Activated CD4-positive, alpha-beta T cell treated with anti-CD3 and anti-CD28 coated beads, Interleukin-2, amount 10 ng/mL, durations not matched to agents 24 days and 14 days (primary cell): ENCODE results near the gene SOS2. TPM values are rescaled to one million over a fixed set of nuclear protein-coding genes. Genes with fewer than 3 reads are reported as not detected.
"Not testable (repeated sequence)": the region's sequence is repeated elsewhere in the genome, so short reads cannot be mapped to it uniquely, and the experiment has no call there.

Source experiments
- DNase-seq: peaks from one replicate; pipeline ENCODE4 v3.0.0; 2022
- H3K27ac Mint-ChIP-seq: one replicate; pipeline ENCODE4 v1.8.0; 2022; ENCODE audit warnings: mild to moderate bottlenecking, mixed read lengths
- H3K27me3 Mint-ChIP-seq: one replicate; pipeline ENCODE4 v1.8.0; 2022; ENCODE audit warnings: mixed read lengths
- H3K36me3 Mint-ChIP-seq: one replicate; pipeline ENCODE4 v1.8.0; 2022; ENCODE audit warnings: low read depth, mild to moderate bottlenecking, mixed read lengths
- H3K4me1 Mint-ChIP-seq: one replicate; pipeline ENCODE4 v1.8.0; 2021; ENCODE audit warnings: mixed read lengths
- H3K4me3 Mint-ChIP-seq: one replicate; pipeline ENCODE4 v1.8.0; 2022; ENCODE audit warnings: mild to moderate bottlenecking, moderate library complexity, mixed read lengths
- H3K9me3 Mint-ChIP-seq: one replicate; pipeline ENCODE4 v1.8.0; 2021; ENCODE audit warnings: mixed read lengths
- intact Hi-C: fragments of 100-400 bp; cut with micrococcal nuclease; formaldehyde crosslinking; loops from one replicate; pipeline ENCODE4 v1.15.1; 2023
- total RNA-seq: library from RNA; stranded (reverse); gene quantifications from 2 replicates; pipeline ENCODE4 v1.2.3, GENCODE V29; 2022

SOS2 gene
- total RNA-seq, 1 donor from 2014 or later = 17.7 TPM

DNA sequence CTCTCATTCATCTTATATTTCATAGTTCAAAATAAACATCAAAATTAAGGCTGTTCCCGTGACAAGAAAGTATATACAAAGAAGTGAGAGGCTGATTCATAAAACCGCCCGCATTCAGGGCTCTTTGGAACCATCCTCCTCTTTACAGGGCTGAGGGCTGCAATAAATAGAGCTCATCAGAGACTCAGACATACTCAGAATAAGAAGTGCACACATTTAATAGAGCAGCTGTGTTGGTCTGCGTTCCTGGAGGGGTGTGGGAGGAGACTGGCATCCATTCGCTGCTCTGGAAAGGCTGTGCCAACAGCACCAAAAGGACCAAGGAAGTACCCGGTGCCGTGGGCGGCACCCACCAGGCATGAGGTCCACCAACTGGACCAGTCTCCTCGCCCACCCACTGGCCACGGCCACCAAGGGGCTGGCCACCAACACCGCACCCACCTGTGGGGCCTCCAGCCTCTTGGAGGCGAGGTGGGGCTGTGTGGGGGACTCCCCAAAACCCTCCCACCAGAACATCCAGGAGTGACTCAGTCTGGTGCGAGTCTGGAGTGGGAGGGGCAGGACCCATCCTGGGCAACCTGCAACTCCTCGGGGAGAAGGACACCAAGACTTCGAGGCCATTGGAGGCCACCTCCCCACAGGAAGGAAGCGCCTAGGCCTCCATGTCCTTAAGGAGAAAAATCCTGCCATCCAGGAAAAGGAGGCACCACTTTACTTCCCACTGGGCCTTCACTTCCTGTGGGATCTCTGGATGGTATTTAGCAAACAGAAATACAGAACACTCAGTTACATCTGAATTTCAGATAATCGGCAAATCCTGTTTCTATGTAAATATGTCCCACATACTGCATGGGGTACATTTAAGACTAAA, 147.7 kb downstream of the SOS2 start:
- peak; percentile 84 for DNase-seq
- Mint-ChIP-seq H3K9me3 (no peaks in the 10 kb centered on the region), H3K27me3 (no peaks in the 10 kb centered on the region), H3K36me3 (peaks cover 7% of the 10 kb centered on the region), H3K27ac (peak overlapping the region; percentile 93), H3K4me1 (peaks cover 69% of the 10 kb centered on the region), H3K4me3 (peak overlapping the region; percentile 56)
- intact Hi-C loops = loop anchor here (1.0 to 5.0 kb wide), 12 partner anchors 13 to 439 kb away; no protein-coding TSS in a partner anchor

DNA sequence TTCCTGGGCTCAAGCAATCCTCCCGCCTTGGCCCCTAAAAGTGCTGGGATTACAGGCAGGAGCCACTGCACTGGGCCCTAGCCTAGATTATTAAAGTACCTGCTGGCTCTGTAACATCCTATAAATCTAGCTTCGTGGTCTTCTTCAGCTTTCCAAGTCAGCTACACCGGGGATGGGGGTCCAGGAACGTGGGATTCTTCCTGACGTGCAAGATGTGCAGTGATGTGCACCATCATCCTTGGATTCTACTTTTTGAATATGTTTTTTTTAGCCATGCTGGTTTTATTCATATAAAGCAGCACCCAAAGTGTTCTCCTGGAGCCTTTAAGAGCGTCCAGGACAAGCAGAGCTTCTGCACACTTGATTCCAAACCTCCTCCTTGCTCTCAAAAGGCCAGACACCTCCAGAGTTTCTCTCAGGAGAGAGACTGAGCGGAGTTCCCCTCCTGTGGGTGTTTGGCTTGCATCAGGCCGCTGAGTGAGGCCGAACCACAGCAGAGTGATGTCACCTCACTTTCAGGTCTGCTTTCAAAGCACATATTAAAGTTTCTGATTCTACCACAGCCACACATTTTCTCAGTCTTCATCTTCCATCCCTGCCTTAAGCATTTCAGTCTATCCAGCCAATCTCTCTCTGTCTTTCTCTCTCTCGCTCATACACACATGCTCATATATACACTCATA, 148.5 kb downstream of the SOS2 start:
- intact Hi-C loops = loop anchor here (1.0 to 5.0 kb wide), 12 partner anchors 14 to 439 kb away; no protein-coding TSS in a partner anchor
- peak overlapping the region; percentile 56 for H3K4me3 Mint-ChIP-seq
- H3K9me3 Mint-ChIP-seq = no peaks in the 10 kb centered on the region
- peaks cover 6% of the 10 kb centered on the region for H3K36me3 Mint-ChIP-seq
- H3K4me1 Mint-ChIP-seq = peaks cover 64% of the 10 kb centered on the region
- DNase-seq = peak; percentile 95
- peak overlapping the region; percentile 93 for H3K27ac Mint-ChIP-seq
- H3K27me3 Mint-ChIP-seq = no peaks in the 10 kb centered on the region

DNA sequence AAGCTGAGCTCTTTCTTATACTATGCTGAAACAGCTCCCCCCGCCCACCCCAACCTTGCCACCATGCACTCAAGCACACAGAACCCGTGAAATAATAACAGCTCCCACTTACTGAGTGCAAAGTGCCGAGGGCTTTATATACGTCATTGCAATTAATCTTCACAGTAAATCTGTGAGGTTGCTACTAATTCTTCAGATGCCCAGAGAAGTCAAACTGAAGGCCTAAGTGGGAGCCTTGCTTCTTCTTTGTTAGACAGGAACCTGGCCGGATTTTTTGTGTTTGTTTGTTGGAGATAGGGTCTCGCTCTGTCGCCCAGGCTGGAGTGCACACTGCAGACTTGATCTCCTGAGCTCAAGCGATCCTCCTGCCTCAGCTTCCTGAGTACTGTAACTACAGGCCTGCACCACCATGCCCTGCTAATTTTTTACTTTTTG, 149.1 kb downstream of the SOS2 start:
- H3K27me3 Mint-ChIP-seq = no peaks in the 10 kb centered on the region
- peak; percentile 77 for DNase-seq
- H3K4me1 Mint-ChIP-seq = peaks cover 59% of the 10 kb centered on the region
- H3K4me3 Mint-ChIP-seq = peak overlapping the region; percentile 56
- no peaks in the 10 kb centered on the region for H3K9me3 Mint-ChIP-seq
- intact Hi-C loops = loop anchor here (2.0 to 5.0 kb wide), 4 partner anchors 14 to 440 kb away; no protein-coding TSS in a partner anchor
- peak overlapping the region; percentile 93 for H3K27ac Mint-ChIP-seq
- peaks cover 7% of the 10 kb centered on the region for H3K36me3 Mint-ChIP-seq

- intact Hi-C loops = not testable (repeated sequence)
Measured at GRCh38 chr14:50079103-50079502, 152.3 kb downstream of the SOS2 start.

DNA sequence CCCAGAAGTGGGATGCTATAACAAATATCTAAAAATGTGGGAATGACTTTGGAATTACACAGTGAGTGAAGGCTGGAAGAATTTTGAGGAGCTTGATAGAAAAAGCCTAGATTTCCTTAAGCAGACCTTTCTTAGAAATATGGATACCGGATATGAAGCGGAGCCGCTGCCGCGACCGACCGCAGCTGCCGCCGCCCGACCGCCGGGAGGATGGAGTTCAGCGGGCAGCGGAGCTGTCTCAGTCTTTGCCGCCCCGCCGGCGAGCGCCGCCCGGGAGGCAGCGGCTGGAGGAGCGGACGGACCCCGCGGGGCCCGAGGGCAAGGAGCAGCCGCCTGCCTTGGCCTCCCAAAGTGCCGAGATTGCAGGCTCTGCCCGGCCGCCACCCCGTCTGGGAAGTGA, 157.7 kb downstream of the SOS2 start:
- H3K4me3 Mint-ChIP-seq, H3K27me3 Mint-ChIP-seq, DNase-seq, H3K27ac Mint-ChIP-seq, H3K9me3 Mint-ChIP-seq, intact Hi-C loops: not testable (repeated sequence)
- Mint-ChIP-seq H3K36me3 (peaks cover 21% of the 10 kb centered on the region), H3K4me1 (peaks cover 23% of the 10 kb centered on the region)

More at GRCh38 chr14:50079103-50079502, 152.3 kb downstream of the SOS2 start:
- H3K9me3 Mint-ChIP-seq, H3K4me3 Mint-ChIP-seq, H3K27ac Mint-ChIP-seq, H3K27me3 Mint-ChIP-seq, DNase-seq: not testable (repeated sequence)
- H3K4me1 Mint-ChIP-seq = peaks cover 42% of the 10 kb centered on the region
- H3K36me3 Mint-ChIP-seq = peaks cover 14% of the 10 kb centered on the region

DNA sequence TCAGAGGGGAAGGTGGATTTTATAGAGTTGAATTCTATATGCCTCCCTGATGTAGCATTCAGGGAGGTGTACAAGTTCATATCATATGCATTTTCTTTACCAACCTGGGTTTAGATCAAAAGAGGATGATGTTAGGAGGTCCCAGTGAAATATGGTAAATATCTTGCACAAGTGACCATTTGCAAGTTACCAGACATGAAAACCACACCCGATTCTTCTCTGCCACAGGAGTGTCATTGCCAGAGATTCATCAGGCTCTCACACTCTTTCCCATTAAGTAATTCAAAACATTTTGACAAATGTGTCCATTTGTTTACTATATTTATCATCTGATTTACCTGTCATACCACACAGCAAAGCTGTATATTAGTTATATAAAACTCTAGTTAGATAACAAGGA, 159.0 kb downstream of the SOS2 start:
- Mint-ChIP-seq H3K4me3 (no peak overlapping the region), H3K27me3 (no peaks in the 10 kb centered on the region), H3K27ac (no peak overlapping the region), H3K9me3 (peaks cover 9% of the 10 kb centered on the region), H3K4me1 (peaks cover 32% of the 10 kb centered on the region), H3K36me3 (peaks cover 23% of the 10 kb centered on the region)
- intact Hi-C loops = no loop called here
- DNase-seq = no peak

- DNase-seq = no peak
- H3K27me3 Mint-ChIP-seq = no peaks in the 10 kb centered on the region
- H3K27ac Mint-ChIP-seq = peak overlapping the region; percentile 36
- peaks cover 37% of the 10 kb centered on the region for H3K4me1 Mint-ChIP-seq
- H3K9me3 Mint-ChIP-seq = peaks cover 16% of the 10 kb centered on the region
- intact Hi-C loops = no loop called here
- no peak overlapping the region for H3K4me3 Mint-ChIP-seq
- peaks cover 20% of the 10 kb centered on the region for H3K36me3 Mint-ChIP-seq
Measured at GRCh38 chr14:50070840-50071548, 160.4 kb downstream of the SOS2 start.

DNA sequence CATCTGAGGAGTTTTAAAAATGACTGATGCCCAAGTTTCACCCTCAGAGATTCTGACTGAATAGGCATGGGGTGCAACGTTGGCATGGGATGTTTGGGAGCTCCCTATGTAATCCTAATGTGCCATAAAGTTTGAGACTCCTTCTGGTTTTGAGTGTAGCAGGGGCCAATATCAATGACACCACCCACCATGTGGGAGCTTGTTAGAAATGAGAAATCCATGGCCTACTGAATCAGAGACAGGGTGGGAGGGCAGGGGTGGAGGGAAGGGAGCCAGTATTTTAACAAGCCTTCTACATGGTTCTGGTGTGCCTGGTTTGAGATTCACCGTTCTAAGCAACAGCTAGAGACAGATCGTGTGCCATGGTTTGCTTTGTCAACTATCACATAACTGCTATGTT, 161.1 kb downstream of the SOS2 start:
- Mint-ChIP-seq H3K27ac (peak overlapping the region; percentile 11), H3K4me1 (peaks cover 43% of the 10 kb centered on the region)
- intact Hi-C loops = no loop called here

GRCh38 chr14:50069325-50069724, 162.1 kb downstream of the SOS2 start:
- H3K27ac Mint-ChIP-seq = no peak overlapping the region
- peaks cover 12% of the 10 kb centered on the region for H3K9me3 Mint-ChIP-seq
- intact Hi-C loops = no loop called here
- DNase-seq = no peak
- H3K36me3 Mint-ChIP-seq = peaks cover 14% of the 10 kb centered on the region
- no peaks in the 10 kb centered on the region for H3K27me3 Mint-ChIP-seq
- H3K4me3 Mint-ChIP-seq = no peak overlapping the region
- H3K4me1 Mint-ChIP-seq = peaks cover 51% of the 10 kb centered on the region

More for the DNA sequence above, 161.1 kb downstream of the SOS2 start:
- peaks cover 15% of the 10 kb centered on the region for H3K9me3 Mint-ChIP-seq
- H3K36me3 Mint-ChIP-seq = peaks cover 19% of the 10 kb centered on the region
- H3K4me3 Mint-ChIP-seq = no peak overlapping the region
- H3K27me3 Mint-ChIP-seq = no peaks in the 10 kb centered on the region
- DNase-seq = no peak

GRCh38 chr14:50068496-50068895, 162.9 kb downstream of the SOS2 start:
- no peak for DNase-seq
- Mint-ChIP-seq H3K27ac (no peak overlapping the region), H3K4me3 (no peak overlapping the region)

DNA sequence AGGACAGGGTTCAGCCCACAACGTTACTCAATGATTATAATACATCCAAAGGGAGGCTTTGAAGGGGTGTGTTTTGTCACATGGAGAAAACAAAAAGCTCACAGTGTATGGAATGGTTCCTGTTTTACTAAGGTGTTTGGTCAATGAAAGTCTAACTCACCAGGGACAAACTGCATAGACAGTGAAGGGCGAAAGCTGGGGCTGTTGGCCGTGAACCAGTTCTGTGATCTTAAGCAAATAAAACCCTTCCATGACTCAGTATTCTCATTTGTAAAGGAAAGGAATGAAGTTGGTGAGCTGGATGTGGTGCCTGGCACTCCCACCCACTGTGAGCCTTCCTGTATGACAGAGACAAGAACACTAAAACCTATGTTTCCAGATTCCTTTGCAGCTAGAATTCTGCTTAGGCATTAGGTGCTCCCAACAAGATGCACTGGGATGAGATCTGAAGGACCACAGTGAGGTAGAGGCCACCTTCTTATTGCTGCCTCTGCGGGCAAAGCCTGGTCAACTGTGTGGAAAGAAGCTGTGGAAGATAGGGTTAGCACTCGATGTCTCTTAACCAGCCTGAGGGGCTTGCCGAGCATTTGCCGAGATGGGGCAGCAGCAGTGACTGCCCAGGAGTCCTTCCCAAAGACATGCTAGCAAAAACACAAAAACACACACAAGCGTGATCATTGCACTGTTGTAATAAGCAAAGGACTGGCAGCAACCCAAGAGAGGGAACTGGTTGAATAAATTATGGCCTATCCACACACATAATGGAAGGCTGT, 163.5 kb downstream of the SOS2 start:
- H3K9me3 Mint-ChIP-seq = peaks cover 12% of the 10 kb centered on the region
- H3K27ac Mint-ChIP-seq = no peak overlapping the region
- peaks cover 64% of the 10 kb centered on the region for H3K4me1 Mint-ChIP-seq
- no peak for DNase-seq
- no peak overlapping the region for H3K4me3 Mint-ChIP-seq
- H3K27me3 Mint-ChIP-seq = no peaks in the 10 kb centered on the region
- intact Hi-C loops = no loop called here
- H3K36me3 Mint-ChIP-seq = peaks cover 11% of the 10 kb centered on the region

More at GRCh38 chr14:50068496-50068895, 162.9 kb downstream of the SOS2 start:
- Mint-ChIP-seq H3K9me3 (peaks cover 12% of the 10 kb centered on the region), H3K36me3 (peaks cover 14% of the 10 kb centered on the region), H3K4me1 (peaks cover 59% of the 10 kb centered on the region), H3K27me3 (no peaks in the 10 kb centered on the region)
- intact Hi-C loops = no loop called here
